Limb (tissue), 2 donors: ENCODE results near the gene MTCL3.
"Not testable (repeated sequence)": the region's sequence is repeated elsewhere in the genome, so short reads cannot be mapped to it uniquely, and the experiment has no call there.

Experiments used
- DNase-seq, 2 donors: peaks; one replicate each; pipeline ENCODE4 v3.0.0-alpha.2; 2016; ENCODE audit errors: extremely low spot score in 2 of 2

Gene MTCL3

GRCh38 chr6:127434651-127435050 lies 84.5 kb downstream of the MTCL3 start:
- no peak for DNase-seq

GRCh38 chr6:127428562-127428961 lies 90.6 kb downstream of the MTCL3 start:
- not testable (repeated sequence) for DNase-seq

GRCh38 chr6:127423921-127424320 lies 95.2 kb downstream of the MTCL3 start:
- no peak for DNase-seq
